LNCaP clone FGC (cell line): ENCODE data around the gene KHSRP.

Experiments used
- DNase-seq: peaks from one replicate; pipeline ENCODE4 v3.0.0-alpha.2; 2011; ENCODE audit warnings: low read depth
- H3K4me3 ChIP-seq: 2 replicates; pipeline ENCODE4 v1.5.1; 2011; ENCODE audit warnings: mild to moderate bottlenecking, low read depth, low read length, control low read depth
- TF ChIP-seq, protein P1 (sequence below): IDR thresholded peaks from 2 replicates; pipeline ENCODE4 v1.5.1; 2012; ENCODE audit warnings: mild to moderate bottlenecking; ENCODE audit not compliant: control insufficient read depth, insufficient read depth; ENCODE audit errors: extremely low read depth

The KHSRP gene

GRCh38 chr19:6417713-6418561, 6.7 kb downstream of the KHSRP start:
- DNase-seq, result no peak
- TF ChIP-seq, protein P1, sequence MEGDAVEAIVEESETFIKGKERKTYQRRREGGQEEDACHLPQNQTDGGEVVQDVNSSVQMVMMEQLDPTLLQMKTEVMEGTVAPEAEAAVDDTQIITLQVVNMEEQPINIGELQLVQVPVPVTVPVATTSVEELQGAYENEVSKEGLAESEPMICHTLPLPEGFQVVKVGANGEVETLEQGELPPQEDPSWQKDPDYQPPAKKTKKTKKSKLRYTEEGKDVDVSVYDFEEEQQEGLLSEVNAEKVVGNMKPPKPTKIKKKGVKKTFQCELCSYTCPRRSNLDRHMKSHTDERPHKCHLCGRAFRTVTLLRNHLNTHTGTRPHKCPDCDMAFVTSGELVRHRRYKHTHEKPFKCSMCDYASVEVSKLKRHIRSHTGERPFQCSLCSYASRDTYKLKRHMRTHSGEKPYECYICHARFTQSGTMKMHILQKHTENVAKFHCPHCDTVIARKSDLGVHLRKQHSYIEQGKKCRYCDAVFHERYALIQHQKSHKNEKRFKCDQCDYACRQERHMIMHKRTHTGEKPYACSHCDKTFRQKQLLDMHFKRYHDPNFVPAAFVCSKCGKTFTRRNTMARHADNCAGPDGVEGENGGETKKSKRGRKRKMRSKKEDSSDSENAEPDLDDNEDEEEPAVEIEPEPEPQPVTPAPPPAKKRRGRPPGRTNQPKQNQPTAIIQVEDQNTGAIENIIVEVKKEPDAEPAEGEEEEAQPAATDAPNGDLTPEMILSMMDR, result peak; percentile 67
- H3K4me3 ChIP-seq, result no peak overlapping the region

DNA sequence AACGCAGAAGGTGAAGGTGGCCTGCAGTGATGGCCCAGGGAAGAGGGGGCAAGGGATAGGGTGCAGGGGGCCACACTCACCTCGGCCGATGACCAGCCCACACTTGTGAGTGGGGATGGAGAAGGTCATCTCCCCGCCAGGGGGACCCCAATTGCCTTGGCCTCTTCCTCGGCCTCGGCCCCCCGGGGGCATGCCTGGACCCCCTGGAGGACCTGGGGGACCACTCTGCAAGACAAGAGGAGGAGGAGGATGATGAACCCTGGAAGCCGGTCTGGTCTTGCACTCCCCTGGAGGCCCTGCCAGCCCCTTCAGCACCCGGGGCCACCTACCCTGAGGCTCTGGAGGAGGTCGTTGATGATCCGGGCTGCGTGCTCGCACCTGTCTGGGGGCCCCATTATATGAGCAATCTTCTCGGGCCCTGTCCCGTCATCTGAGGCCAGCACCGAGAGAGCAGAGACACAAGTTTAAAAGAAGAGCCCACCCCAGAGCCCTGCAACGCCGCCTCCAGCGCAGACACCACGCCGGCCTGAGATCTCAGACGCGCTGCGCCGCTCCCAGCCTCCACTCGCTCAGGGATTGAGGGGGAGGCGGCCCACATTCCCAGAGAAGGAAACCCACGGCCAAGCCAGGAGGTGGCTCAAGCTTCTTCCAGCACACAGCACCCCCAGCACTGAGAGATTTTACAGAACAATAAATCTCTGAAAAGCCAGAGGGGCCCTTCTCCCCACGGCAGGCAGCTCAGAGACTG, 7.8 kb downstream of the KHSRP start:
- DNase-seq, result no peak
- H3K4me3 ChIP-seq, result no peak overlapping the region
- TF ChIP-seq, protein P1, result no peak

DNA sequence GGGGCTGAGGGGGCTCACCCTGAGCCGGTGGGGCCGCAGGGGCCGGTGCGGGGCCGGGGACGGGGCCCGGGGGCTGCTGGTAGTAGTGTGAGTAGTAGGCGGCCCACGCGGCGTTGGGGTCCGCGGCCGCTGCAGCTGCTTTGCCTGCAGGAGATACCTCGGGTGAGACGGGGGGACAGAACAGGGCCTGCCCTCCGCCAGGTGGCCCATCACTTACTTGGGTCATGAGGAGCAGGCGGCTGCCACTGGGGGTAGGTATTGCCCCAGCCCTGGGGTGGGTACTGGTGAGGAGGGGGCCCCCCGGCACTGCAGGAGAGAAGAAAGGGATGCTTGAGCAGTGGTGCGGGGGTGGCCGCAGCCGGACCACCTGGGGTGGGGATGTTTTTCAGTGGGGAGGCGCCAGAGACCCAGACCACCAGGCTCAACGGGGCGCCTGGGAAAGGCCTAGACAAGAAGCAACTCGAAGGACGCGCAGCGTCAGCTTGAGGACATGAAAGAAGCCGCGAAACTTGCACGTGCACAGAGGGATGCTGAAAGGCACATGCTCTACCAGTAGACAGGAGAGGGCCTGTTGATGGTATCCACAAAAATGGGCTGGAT, 8.9 kb downstream of the KHSRP start:
- TF ChIP-seq, protein P1, result no peak
- no peak for DNase-seq

GRCh38 chr19:6414793-6415590, 9.6 kb downstream of the KHSRP start:
- DNase-seq, result no peak
- H3K4me3 ChIP-seq, result no peak overlapping the region
- TF ChIP-seq, protein P1, result no peak

More for the DNA sequence above, 8.9 kb downstream of the KHSRP start:
- H3K4me3 ChIP-seq, result no peak overlapping the region

GRCh38 chr19:6413721-6414643, 10.6 kb downstream of the KHSRP start:
- DNase-seq, result no peak
- TF ChIP-seq, protein P1, result no peak
- H3K4me3 ChIP-seq, result no peak overlapping the region
